Stimulated activated CD4-positive, alpha-beta T cell treated with anti-CD3 and anti-CD28 coated beads, Interleukin-1b, Interleukin-23, amount 100 ng/mL, for 24 hours (primary cell): ENCODE data around the gene BTN1A1.

Experiments used
- DNase-seq, 4 experiments: peaks; one replicate each; pipeline ENCODE4 v3.0.0-alpha.2; 2020; ENCODE audit warnings: low read depth in 4 of 4, low spot score in 1 of 4

The BTN1A1 gene

DNA sequence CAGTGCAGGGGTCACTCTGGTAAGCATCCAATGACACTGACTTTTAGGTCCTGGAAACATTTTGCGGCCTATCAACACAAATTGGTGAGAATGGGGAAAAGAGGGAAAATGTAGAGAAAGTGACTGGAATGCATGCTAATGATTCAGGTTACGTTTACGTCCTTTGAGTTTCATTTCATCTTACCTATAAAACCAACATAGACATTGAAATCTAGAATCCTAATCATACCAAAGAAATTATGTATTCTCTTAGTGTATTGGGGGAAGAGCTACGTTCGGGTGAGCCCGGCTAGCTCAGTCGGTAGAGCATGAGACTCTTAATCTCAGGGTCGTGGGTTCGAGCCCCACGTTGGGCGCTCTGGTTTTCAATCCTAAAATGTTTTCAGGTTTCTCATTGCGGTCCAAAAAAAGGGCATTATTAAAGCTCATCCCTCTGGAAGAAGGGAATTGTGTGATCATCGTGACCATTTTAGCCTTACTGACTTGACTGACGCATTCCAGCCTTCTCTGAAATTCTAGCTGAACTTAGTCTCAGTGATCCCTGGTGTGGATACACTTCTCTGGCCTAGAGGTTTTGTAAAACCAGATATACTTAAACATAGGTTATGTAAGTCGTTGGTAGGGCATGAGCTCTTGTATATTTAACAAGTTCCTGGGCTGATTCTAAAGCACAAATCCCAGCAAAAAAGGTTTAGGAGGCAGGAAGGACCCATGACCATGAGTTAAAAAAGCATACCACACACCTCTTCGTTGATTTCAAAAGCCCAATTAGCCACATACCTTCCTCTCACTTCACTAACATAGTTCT is 56.4 kb downstream of the BTN1A1 start:
- no peak for DNase-seq
